T-helper 2 cell treated with Interferon-gamma antibody and Interleukin-4, amounts not matched to agents 5 μg/mL and 100 μg/mL, for 36 hours (primary cell): ENCODE data around the gene RPLP1.

Experiments
- DNase-seq: peaks from one replicate; pipeline ENCODE4 v3.0.0; 2021; ENCODE audit warnings: low spot score
- H3K27ac Mint-ChIP-seq: one replicate; pipeline ENCODE4 v1.8.0; 2021; ENCODE audit warnings: mild to moderate bottlenecking, mixed read lengths
- H3K27me3 Mint-ChIP-seq: one replicate; pipeline ENCODE4 v1.8.0; 2021; ENCODE audit warnings: low read depth, mixed read lengths
- H3K36me3 Mint-ChIP-seq: one replicate; pipeline ENCODE4 v1.8.0; 2021; ENCODE audit warnings: low read depth, mixed read lengths
- H3K4me1 Mint-ChIP-seq: one replicate; pipeline ENCODE4 v1.8.0; 2021; ENCODE audit warnings: low read depth, mixed read lengths
- H3K4me3 Mint-ChIP-seq: one replicate; pipeline ENCODE4 v1.8.0; 2022; ENCODE audit warnings: mild to moderate bottlenecking, moderate library complexity, mixed read lengths
- H3K9me3 Mint-ChIP-seq: one replicate; pipeline ENCODE4 v1.8.0; 2021; ENCODE audit warnings: mixed read lengths

Gene RPLP1

DNA sequence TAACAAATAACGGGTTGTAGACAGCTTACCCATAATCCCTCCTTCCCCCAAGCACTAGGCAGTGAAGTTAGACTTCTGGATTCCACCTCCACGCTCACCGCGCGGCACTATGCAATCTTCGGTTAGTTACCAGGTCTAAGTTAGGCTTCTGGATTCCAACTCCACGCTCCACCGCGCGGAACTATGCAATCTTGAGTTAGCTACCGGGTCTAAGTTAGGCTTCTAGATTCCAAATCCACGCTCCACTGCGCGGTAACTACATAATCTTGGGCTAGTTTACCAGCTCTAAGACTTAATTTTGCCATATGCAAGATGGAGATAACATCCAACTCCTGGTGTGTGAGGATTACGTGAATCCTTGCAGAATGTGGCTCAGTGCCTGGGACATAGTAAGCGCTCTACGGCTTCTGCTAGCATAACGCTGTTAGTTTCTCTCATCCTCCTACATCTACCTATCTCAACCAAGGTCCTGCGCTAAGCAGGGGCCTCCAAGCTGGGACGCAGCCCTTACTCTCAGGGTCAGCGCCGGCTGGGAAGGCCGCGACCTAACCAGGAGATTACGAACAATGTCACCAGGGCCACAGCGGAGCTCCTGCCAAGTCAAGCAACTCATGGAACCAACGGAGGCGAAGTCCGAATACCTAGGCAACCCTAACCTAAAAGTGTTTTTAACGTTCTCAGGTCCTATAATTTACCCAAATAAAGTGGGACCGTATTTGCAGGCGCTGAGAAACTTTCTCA is 497 bp upstream of the RPLP1 start:
- no peaks in the 10 kb centered on the region for H3K27me3 Mint-ChIP-seq

DNA sequence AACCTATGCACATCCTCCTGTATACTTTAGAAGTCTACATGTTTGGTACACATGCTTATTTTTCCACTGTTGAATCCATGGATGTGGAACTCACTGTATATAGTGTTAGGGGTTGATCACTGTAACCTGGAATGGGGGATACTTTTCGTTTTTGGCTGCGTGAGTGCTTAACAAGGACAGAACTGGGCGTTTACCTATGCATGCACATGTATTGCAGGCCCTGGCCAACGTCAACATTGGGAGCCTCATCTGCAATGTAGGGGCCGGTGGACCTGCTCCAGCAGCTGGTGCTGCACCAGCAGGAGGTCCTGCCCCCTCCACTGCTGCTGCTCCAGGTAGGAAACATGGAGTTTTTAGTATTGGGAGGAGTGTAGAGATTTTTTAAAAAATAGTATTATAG is 2.3 kb downstream of the RPLP1 start:
- Mint-ChIP-seq H3K36me3 (peaks cover 51% of the 10 kb centered on the region), H3K27ac (peak overlapping the region; percentile 55), H3K27me3 (no peaks in the 10 kb centered on the region), H3K4me1 (peaks cover 32% of the 10 kb centered on the region), H3K9me3 (no peaks in the 10 kb centered on the region), H3K4me3 (peak overlapping the region; percentile 95)
- no peak for DNase-seq

More for the DNA sequence above, 497 bp upstream of the RPLP1 start:
- Mint-ChIP-seq H3K36me3 (peaks cover 48% of the 10 kb centered on the region), H3K4me3 (peak overlapping the region; percentile 95), H3K27ac (peak overlapping the region; percentile 99), H3K4me1 (peaks cover 32% of the 10 kb centered on the region), H3K9me3 (no peaks in the 10 kb centered on the region)
- no peak for DNase-seq

DNA sequence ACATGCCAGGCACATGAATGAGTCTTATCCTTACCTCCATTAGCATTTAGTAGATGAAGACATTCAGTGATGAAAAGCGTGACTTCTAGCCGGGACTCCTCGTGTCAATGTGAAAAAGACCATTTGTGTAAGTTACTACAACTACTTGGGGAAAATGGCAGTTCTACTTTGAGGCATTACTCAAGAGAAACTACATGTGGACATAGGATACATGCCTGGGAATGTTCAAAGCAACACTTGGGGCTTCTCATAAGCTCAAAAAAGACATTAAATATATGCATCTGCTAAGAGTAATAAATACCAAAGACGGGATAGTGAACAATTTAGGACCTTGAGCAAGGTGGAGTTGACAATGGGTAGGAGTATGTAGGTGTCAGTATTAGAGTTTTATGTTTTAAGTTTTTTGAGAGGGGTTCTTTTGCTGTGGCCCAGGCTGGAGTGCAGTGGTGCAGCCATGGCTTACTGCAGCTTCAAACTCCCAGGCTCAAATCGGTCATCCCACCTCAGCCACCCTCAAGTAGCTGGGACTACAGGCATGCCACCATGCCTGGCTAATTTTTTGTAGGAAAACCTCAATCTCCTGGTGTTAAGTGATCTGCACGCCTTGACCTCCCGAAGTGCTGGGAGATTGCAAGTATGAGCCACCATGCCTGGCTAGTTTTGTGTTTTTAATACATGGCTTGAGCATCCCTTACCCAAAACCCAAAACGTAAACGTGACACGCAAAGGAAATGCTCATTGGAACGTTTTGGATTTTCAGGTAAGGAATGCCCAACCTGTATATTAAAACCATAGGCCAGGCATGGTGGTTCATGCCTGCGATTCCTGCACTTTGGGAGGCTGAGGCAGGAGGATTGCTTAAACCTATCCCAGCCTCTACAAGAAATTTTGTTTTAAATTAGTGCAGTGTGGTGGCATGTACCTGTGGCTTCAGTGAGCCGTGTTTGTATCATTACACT is 3.9 kb downstream of the RPLP1 start:
- Mint-ChIP-seq H3K36me3 (peaks cover 51% of the 10 kb centered on the region), H3K27me3 (no peaks in the 10 kb centered on the region), H3K27ac (no peak overlapping the region), H3K4me1 (peaks cover 31% of the 10 kb centered on the region), H3K4me3 (no peak overlapping the region), H3K9me3 (no peaks in the 10 kb centered on the region)
- DNase-seq, result no peak

- no peak overlapping the region for H3K4me3 Mint-ChIP-seq
- no peaks in the 10 kb centered on the region for H3K27me3 Mint-ChIP-seq
- H3K27ac Mint-ChIP-seq, result no peak overlapping the region
- peaks cover 28% of the 10 kb centered on the region for H3K4me1 Mint-ChIP-seq
- H3K9me3 Mint-ChIP-seq, result no peaks in the 10 kb centered on the region
- no peak for DNase-seq
- peaks cover 48% of the 10 kb centered on the region for H3K36me3 Mint-ChIP-seq
Measured at GRCh38 chr15:69457304-69458280, 5.0 kb downstream of the RPLP1 start.

- Mint-ChIP-seq H3K27me3 (no peaks in the 10 kb centered on the region), H3K4me3 (no peak overlapping the region), H3K36me3 (peaks cover 38% of the 10 kb centered on the region), H3K4me1 (peaks cover 32% of the 10 kb centered on the region), H3K9me3 (no peaks in the 10 kb centered on the region), H3K27ac (no peak overlapping the region)
- no peak for DNase-seq
Measured at GRCh38 chr15:69459066-69459465, 6.4 kb downstream of the RPLP1 start.

- H3K27ac Mint-ChIP-seq, result no peak overlapping the region
- H3K9me3 Mint-ChIP-seq, result no peaks in the 10 kb centered on the region
- no peak for DNase-seq
- peaks cover 9% of the 10 kb centered on the region for H3K27me3 Mint-ChIP-seq
- H3K4me1 Mint-ChIP-seq, result peaks cover 18% of the 10 kb centered on the region
- H3K4me3 Mint-ChIP-seq, result no peak overlapping the region
- H3K36me3 Mint-ChIP-seq, result peaks cover 24% of the 10 kb centered on the region
Measured at GRCh38 chr15:69460481-69460880, 7.9 kb downstream of the RPLP1 start.

- H3K36me3 Mint-ChIP-seq, result peaks cover 12% of the 10 kb centered on the region
- peaks cover 14% of the 10 kb centered on the region for H3K4me1 Mint-ChIP-seq
- no peaks in the 10 kb centered on the region for H3K9me3 Mint-ChIP-seq
- DNase-seq, result no peak
- H3K4me3 Mint-ChIP-seq, result peak overlapping the region; percentile 85
- no peak overlapping the region for H3K27ac Mint-ChIP-seq
- H3K27me3 Mint-ChIP-seq, result peaks cover 14% of the 10 kb centered on the region
Measured at GRCh38 chr15:69462030-69462492, 9.4 kb downstream of the RPLP1 start.

GRCh38 chr15:69462493-69463181 is 10.0 kb downstream of the RPLP1 start:
- DNase-seq, result peak; percentile 89
- H3K36me3 Mint-ChIP-seq, result peaks cover 7% of the 10 kb centered on the region
- peaks cover 14% of the 10 kb centered on the region for H3K27me3 Mint-ChIP-seq
- H3K4me1 Mint-ChIP-seq, result peaks cover 14% of the 10 kb centered on the region
- peak overlapping the region; percentile 16 for H3K27ac Mint-ChIP-seq
- peak overlapping the region; percentile 85 for H3K4me3 Mint-ChIP-seq
- H3K9me3 Mint-ChIP-seq, result no peaks in the 10 kb centered on the region

- Mint-ChIP-seq H3K36me3 (peaks cover 6% of the 10 kb centered on the region), H3K4me3 (peak overlapping the region; percentile 85), H3K9me3 (no peaks in the 10 kb centered on the region), H3K27ac (no peak overlapping the region), H3K4me1 (peaks cover 17% of the 10 kb centered on the region), H3K27me3 (peaks cover 14% of the 10 kb centered on the region)
- DNase-seq, result no peak
Measured at GRCh38 chr15:69463182-69463756, 10.7 kb downstream of the RPLP1 start.

DNA sequence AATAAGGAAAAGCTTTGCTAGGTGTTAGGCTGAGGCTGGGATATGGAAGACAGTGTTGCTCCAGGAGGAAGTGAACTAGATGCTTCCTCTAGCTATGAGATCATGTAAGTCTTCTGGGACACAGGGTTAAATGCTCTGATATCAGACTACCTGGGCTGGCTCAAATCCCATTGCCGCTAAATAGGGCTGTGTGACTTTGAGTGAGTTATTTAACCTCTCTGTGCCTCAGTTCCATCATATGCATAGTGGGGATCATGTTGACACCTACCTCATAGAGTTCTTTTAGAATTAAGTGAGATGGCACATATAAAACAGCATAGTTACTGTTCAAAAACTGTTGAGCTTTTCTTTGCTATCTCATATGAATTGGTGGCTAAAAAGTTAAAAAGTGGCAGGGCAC is 12.6 kb downstream of the RPLP1 start:
- H3K27me3 Mint-ChIP-seq, result peaks cover 14% of the 10 kb centered on the region
- no peaks in the 10 kb centered on the region for H3K36me3 Mint-ChIP-seq
- H3K4me1 Mint-ChIP-seq, result peaks cover 33% of the 10 kb centered on the region
- H3K4me3 Mint-ChIP-seq, result no peak overlapping the region
- no peak overlapping the region for H3K27ac Mint-ChIP-seq
- no peak for DNase-seq
- H3K9me3 Mint-ChIP-seq, result no peaks in the 10 kb centered on the region

DNA sequence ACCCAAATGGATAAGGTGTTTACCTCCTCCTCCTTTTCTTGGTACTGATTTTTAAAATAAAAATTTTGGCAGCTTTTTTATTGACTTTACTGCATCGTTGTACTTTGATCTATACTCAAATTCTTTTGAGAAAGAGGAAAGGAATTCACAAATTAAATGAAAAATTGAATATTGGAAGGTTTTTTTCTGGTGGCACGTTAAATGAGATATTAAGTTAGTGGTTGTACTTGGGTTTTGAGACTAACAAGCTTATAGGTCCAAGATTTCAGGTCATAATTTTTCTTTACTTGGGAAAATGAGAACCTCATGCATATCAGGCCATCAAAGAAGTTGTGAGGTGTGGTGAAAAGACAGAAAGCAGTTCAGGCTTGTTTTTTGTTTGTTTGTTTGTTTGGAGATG is 14.1 kb downstream of the RPLP1 start:
- Mint-ChIP-seq H3K36me3 (no peaks in the 10 kb centered on the region), H3K27me3 (peaks cover 20% of the 10 kb centered on the region), H3K4me1 (peaks cover 31% of the 10 kb centered on the region), H3K27ac (no peak overlapping the region), H3K4me3 (no peak overlapping the region), H3K9me3 (no peaks in the 10 kb centered on the region)
- DNase-seq, result no peak

GRCh38 chr15:69467636-69468035 is 15.0 kb downstream of the RPLP1 start:
- DNase-seq, result no peak
- H3K27ac Mint-ChIP-seq, result no peak overlapping the region
- H3K36me3 Mint-ChIP-seq, result no peaks in the 10 kb centered on the region
- no peak overlapping the region for H3K4me3 Mint-ChIP-seq
- H3K27me3 Mint-ChIP-seq, result peaks cover 23% of the 10 kb centered on the region
- no peaks in the 10 kb centered on the region for H3K9me3 Mint-ChIP-seq
- peaks cover 27% of the 10 kb centered on the region for H3K4me1 Mint-ChIP-seq
